Activated CD4-positive, alpha-beta T cell treated with anti-CD3 and anti-CD28 coated beads, Interleukin-2, Interleukin-4, amounts not matched to agents 100 ng/mL and 50 ng/mL, durations not matched to agents 16 hours and 8 hours (primary cell): ENCODE results near the gene OBSCN.

ENCODE experiments used
- DNase-seq: peaks from one replicate; pipeline ENCODE4 v3.0.0-alpha.2; 2020; ENCODE audit warnings: low spot score

The OBSCN gene

DNA sequence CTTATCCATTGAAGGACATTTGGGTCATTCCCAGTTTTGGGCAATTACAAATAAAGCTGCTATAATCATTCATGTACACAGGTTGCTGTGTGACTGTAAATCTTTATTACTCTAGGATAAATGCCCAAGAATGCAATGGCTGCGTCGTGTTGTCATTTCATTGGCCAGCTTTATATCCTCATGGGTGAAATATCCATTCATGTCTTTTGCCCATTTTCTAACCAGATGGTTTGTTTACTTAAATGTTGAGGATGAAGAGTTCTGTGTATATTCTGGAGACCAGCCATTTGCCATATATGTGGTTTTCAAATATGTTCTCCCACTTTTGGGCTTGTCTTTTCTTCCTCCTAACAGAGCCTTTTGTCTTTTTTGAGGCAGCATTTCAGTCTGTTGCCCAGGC is 173.5 kb downstream of the OBSCN start:
- no peak for DNase-seq

DNA sequence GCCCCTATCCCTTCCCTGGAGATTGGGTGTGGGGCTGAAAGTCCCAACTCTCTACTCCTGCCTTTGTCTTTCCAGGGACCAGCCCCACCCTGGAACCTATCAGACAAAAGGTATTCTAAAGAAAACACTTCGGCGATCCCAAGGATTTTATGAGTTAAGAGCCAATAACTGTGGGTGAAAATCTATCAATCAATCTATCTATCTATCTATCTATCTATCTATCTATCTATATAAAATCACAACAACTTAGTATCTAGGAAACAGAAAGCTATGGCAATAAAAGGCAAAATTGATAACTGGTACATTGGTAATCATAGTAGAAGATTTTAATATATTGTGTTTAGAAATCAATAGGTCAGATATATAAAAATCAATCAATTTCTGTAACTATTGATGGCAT is 175.9 kb downstream of the OBSCN start:
- DNase-seq, result no peak

- DNase-seq, result no peak
Measured at GRCh38 chr1:228385232-228385631, 177.4 kb downstream of the OBSCN start.

DNA sequence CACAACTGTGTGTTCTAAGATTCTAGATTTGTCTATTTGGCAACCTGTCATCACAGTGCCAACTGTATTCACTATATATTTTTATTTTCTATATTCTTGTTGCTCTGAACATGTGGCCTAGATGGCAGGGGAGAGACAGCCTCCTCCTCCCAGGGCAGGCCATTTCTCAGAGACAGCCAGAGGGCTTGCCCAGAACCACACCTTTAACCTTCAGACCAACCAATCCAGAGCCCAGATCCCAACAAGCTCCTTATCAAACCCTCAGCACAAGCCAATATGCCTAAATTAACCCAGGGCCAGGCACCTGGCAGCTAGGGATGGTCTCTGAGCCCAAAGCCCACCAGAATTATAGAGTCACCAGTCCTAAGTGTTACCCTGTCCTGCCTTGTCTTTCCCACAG is 179.5 kb downstream of the OBSCN start:
- DNase-seq, result no peak

- DNase-seq, result no peak
Measured at GRCh38 chr1:228390649-228391048, 182.8 kb downstream of the OBSCN start.

DNA sequence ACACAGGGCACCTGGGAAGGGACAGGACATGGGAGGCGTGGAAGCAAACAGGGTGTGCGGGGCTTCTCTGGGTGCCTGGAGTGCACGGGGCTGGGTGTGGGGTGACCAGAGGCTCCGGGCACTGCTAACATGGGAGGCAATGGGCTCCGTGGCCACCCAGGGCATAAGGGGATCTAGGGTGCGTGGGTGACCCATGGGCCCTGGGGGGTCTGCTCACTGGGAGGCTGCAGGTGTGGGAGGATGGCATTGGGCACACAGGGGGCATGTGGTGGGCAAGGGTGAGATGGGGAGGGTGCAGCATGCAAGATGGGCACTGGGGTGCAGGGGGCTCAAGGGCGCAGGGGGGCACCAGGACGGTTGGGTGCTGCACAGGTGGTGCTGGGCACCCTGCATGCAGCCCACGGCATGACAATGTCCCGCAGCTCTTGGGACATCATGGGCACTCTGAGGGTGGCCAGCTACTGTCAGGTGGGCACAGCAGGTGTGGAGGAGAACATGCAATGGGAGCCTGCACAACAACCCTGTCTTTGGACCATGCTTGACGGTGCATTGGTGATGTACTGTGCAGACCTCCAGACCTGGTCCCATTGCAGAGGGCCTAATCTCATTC is 183.7 kb downstream of the OBSCN start:
- DNase-seq, result no peak

DNA sequence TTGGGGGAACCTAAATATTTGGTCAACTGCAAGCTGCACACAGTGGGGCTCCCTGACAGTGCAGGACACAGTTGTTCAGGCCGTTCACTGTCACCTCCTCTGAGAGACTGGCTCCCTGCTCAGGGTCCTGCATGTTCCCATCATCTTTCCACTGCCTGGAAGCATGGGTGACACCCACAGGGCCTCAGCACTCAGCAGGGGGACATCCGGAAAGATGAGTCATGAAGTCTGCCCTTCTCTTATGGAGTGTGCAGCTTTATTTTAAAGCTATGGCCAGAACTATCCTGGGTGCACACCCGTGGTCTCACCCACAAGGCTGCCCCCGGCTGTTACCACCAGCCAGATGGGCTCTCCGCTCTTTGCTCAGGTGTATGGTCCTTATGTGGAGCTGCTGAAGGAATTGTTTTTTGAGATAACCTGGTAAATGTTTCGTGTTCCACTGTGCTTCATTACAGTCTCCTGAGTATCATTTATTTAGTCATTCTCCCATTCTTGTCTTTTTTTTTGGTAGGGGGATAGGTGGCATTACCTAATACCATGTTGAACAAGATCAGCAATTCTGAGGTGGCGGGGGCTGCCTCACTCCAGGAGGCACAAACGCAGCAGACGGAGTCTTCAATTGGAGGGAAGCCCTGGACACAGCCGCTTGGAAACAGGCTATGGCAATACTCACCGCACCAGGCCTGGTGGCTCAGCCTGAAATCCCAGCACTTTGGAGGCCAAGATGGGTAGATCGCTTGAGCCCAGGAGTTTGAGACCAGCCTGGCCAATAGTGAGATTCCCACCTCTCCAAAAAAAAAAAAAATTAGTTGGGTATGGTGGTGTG is 184.5 kb downstream of the OBSCN start:
- DNase-seq, result no peak

- no peak for DNase-seq
Measured at GRCh38 chr1:228393268-228393701, 185.4 kb downstream of the OBSCN start.

DNA sequence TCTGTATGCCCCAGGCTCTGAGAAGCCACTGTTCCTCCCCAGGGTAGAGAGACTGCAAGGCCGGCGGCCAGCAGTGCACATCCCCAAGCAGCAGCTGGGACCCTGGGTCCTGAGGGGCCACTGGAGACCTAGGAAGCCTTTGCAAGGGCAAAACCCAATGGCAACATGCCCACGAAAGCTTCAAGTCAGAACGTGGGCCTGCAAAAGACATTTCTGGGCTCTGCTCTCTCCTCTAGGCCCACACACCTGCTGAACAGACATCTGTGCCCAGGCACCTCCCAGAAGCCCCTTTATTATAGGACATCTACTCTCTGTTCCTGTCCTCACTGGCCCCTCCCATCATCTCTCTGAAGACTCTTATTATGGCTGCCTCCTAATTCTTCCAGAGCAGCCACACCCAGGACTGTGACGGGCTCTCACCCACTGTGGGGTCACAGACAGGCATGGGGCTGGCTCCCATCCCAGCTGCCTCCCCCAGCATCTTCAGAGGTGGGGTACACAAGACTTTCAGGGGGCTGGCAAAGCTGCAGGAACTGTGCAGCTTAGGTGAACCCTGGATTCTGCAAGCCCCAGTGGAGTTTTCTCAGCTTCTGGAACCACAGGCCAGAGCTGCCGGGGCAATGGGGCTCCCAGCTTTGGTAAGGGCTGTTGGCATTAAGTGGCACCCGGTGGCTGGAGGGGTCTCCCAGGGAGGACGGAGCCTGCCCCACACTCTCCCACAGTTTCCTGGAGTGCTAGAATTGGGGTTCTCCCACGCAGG is 186.1 kb downstream of the OBSCN start:
- no peak for DNase-seq

DNA sequence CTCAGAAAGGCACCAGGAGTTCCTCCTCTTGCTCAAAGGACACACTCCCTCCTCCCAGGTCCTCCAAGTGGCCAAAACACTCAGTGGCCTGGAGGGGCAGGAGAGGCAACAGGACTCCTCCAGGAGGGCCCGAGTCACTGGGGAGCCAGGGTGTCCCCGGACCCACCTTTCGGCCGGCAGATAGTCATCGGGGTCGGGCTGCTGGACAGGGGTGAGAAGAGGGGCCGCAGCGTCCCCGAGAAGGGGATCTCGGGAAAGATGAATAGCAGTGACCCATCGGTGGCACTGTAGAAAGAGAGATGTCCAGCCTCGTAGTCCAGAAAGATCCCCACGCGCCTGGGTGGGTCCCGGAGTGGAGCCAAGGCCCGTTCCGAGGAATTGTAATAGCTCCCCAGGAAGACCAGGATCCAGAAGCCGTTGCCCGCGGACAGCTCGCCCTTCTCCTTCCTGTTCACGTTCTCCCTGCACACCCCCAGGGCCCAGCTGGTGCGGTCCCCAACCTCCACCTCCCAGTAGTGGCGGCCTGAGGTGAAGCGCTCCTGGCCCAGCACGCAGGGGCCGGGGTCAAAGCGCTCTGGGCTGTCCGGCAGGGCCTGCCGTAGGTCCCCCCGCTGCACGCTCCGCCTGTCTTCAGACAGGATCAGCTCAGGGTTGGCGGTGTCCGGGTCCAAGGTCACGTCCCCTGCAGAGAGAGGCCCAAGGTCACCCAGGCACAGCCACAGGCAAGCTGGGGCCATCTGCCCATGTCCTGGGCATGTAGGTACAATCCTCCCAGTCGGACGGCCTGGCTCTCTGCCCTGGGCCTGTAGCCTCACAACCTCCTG is 186.9 kb downstream of the OBSCN start:
- DNase-seq, result no peak

DNA sequence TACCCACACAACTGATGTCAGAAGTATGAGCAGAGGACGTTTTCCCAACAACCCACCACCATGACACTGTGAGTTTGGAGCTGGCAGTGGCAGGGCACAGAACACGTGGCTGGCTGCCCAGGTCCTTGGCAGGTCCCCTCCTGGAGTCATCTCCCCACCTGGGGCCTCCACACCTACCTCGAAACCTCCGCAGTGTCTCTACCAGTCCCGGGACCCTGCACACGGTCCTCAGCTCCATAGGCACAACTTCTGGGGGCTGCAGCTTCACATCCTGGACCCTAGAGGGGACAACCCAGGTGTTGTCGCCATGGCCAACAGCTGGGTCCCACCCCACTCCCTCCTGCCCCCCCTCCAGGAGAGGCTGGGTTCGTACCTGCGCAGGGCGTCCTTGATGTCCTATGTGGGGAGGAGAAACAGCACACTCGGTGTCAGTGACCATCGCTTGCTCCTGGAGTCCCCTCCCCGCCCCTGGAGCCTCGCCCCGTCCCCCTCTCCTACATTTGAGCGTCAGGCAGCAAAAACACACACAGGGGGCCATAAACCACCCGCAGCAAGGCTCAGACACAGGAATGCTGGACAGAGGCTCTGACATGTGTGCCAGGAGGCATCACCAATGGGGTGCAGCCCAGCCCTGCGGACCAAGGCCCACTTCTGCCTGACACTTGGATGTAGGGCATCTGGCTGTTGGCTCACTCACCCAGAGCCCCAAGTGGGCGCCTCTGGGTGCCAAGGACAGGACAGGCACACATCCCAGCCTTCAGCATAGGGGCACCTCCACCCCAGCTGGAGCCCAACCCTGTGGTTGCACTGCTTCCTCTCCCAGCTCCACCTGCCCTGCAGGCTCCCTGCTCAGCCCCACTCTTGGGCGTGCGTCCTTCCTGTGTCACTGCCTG is 189.2 kb downstream of the OBSCN start:
- DNase-seq, result no peak

- DNase-seq, result no peak
Measured at GRCh38 chr1:228397966-228398365, 190.1 kb downstream of the OBSCN start.

DNA sequence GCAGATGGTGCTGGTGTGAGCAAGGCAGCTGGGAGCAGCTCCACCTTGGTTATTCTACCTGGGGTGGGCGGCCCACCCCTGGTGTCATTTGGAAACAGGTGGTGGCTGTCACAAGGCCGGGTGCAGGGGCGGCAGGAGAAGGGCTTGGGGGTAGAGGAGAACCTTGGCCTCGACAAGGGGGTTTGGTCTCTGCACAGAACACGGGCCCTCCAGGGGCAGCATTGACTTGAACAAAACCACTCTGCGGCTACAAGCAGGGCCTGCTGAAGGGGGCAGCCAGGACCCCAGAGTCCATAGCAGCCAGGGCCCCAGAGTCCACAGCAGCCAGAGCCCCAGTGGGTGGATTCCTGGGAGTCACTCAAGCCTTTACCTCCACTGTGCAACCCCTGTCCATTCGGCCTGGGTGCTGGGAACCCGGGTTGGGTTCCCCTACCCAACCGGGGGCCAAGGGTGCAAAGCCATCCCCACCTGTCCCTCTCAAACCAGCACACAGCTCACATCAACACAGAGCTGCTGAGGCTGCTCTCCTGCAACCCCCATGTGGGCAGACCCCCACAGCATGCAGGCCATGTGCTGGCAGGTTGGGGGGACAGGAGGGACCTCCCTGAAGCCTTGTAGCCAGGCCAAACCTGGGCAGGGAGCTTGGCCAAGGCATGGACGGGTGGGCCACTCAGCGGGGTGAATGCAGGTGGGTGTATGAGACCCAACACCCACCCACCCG is 191.1 kb downstream of the OBSCN start:
- no peak for DNase-seq

- no peak for DNase-seq
Measured at GRCh38 chr1:228399531-228400236, 191.8 kb downstream of the OBSCN start.

DNA sequence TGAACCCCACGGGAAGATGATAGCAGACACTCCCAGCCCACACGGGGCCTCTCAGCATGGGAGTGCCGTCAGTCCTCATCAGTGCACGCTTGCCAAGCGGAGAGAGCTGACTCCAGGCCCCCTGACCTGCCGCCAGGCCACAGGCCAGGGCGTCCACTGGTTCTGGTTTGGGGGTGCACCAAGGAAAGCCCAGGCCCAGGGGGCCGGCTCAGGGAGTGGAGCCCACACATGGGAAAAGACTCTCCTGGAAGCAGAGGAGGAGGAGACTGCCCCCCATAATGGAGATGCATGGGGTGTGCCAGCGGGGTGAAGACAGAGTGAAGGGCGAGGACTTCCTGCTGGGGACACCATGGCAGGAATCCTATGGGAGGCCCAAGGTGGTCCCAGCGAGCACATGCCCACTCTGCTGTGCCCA is 192.4 kb downstream of the OBSCN start:
- DNase-seq, result no peak

GRCh38 chr1:228400692-228401454 is 193.0 kb downstream of the OBSCN start:
- no peak for DNase-seq

DNA sequence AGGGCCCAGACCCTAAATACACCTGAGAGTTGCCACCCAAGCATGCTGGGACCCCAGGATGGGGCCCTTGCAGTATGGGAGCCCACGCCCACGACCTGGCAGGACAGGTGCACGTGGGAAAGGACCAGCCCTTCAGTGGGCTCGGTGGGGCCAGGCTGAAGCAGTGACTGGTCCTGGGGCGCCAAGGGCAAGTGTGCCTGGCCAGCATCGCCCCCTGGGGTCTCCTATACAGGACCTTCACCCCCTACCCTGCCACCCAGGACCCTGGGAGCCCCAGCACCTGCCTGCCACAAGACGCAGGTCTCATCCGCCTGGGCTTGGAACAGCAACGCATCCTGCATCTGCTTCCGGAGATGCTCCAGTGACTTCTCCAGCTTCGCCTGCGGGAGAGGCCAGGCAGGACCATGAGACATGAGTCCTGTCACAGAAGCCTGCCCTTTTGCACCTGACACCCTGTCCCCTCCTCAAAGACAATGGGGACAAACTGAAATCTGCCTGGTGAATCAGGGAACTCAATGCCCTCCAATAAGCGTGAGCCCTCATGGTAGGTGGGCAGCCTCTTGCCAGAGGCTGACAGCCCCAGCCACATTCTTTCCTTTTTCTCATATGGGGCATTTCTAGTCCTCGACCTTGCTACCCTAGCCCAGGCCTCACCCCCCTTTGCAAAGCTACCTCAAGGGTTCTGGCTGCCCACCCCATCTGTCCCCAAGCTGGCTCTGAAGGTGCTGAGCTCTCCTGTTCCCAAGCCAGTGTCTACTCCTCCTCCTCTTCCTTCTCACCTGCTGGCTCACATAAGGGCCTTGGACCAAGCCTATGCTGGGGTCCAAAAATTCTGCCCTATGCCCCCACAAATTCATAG is 194.2 kb downstream of the OBSCN start:
- DNase-seq, result no peak

GRCh38 chr1:228402641-228403025 is 194.8 kb downstream of the OBSCN start:
- no peak for DNase-seq
